NCI-H1694 (cell line): ENCODE measurements around the gene LRRC37A2.
"Not testable (repeated sequence)": the region's sequence is repeated elsewhere in the genome, so short reads cannot be mapped to it uniquely, and the experiment has no call there.

Source experiments
- DNase-seq: peaks from one replicate; lab custom pipeline; 2025; lab: John Stamatoyannopoulos, UW

Gene LRRC37A2

DNA sequence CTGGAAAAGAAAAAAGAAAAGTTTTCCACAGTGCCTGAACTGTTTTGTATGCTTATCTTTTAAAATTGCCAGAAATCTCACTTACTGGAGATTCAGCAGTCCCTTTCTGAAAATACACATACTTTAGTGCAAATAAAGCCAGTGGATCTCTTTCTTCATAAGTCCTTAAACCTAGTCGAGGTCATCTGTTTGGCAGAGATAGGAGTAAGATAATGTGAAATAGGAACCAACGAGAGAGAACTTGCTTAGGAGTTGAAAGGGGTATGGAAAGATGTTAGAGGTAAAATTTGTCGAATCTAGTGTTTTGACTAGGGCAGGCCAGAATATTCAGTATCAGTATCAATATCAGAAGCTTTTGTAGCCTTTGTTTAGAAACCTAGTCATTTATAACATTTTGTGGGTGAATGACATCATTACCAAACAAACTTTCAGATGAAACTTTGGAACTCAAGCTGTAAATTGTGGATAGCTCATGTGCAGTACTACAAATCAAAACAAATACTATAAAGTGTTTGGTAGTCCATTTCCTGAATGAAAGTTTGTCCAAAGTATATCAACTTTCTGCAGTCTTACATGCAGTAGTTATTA lies 86.2 kb downstream of the LRRC37A2 start:
- not testable (repeated sequence) for DNase-seq

DNA sequence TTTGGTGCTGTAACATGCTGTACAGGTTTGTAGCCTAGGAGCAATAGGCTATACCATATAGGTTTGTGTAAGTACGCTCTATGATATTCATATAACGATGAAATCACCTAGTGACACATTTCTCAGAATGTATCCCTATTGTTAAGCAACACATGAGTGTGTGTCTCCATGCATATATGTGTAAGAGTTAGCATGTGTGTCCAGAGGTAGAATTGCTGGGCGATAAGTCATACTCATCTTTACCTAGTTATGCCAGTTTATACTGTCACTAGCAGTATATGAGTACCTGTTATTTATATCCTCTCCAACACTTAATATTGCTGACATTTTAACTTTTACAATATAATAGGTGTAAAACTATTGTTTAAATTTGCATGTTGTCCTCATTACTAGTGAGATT lies 88.5 kb downstream of the LRRC37A2 start:
- not testable (repeated sequence) for DNase-seq

DNA sequence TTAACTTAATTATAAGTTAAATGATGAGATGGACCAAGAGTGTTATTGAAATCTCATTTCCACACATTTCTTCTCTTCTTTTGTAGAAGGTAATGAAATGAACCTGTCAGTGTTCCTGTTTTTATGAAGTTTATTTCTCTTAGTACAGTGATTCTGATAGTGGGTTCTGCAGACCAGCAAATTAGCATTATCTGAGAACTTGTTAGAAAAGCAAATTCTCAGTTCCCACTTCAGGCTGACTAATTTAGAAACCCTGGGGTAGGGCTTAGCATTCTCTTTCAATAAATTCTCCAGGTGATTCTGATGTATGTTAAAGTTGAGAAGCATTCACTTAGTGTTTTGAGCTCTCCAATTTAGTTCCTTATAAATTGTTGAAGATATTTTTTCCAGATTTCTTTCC lies 90.9 kb downstream of the LRRC37A2 start:
- not testable (repeated sequence) for DNase-seq
